Liver (tissue), 9 donors: Measurements from ENCODE around the gene SPAG16. TPM values are rescaled to one million over a fixed set of nuclear protein-coding genes. Genes with fewer than 3 reads are reported as not detected.

Source experiments
- DNase-seq: peaks from one replicate; pipeline ENCODE4 v3.0.0-alpha.2; 2017; ENCODE audit warnings: low spot score
- H3K27ac ChIP-seq, 2 donors: one replicate each; pipeline ENCODE4 v1.7.0; 2013; ENCODE audit warnings: inconsistent platforms in 2 of 2, low read length in 2 of 2, control low read depth in 1 of 2, low read depth in 1 of 2, mild to moderate bottlenecking in 1 of 2
- H3K27me3 ChIP-seq, 4 donors: one replicate each; pipeline versions ENCODE4 v1.6.1 to v1.7.0; 2013; ENCODE audit warnings: low read length in 3 of 4, inconsistent platforms in 1 of 4, mild to moderate bottlenecking in 1 of 4, moderate library complexity in 1 of 4; ENCODE audit not compliant: control insufficient read depth in 4 of 4, insufficient read depth in 4 of 4
- H3K36me3 ChIP-seq, 4 donors: one replicate each; pipeline versions ENCODE4 v1.6.1 to v1.7.0; 2013; ENCODE audit warnings: low read length in 3 of 4, mild to moderate bottlenecking in 3 of 4, low read depth in 1 of 4, moderate library complexity in 1 of 4; ENCODE audit not compliant: control insufficient read depth in 4 of 4, insufficient read depth in 3 of 4
- H3K4me1 ChIP-seq, 4 donors: one replicate each; pipeline versions ENCODE4 v1.6.1 to v1.7.0; 2013; ENCODE audit warnings: low read length in 3 of 4, mild to moderate bottlenecking in 3 of 4, moderate library complexity in 1 of 4; ENCODE audit not compliant: control insufficient read depth in 4 of 4, insufficient read depth in 4 of 4
- H3K4me3 ChIP-seq, 3 donors: one replicate each; pipeline versions ENCODE4 v1.6.1 to v1.7.0; 2013; ENCODE audit warnings: low read length in 3 of 3, control low read depth in 1 of 3, low read depth in 1 of 3, mild to moderate bottlenecking in 1 of 3
- H3K9ac ChIP-seq, 2 donors: one replicate each; pipeline ENCODE4 v1.7.0; 2013; ENCODE audit warnings: low read length in 2 of 2, mild to moderate bottlenecking in 2 of 2, moderate library complexity in 2 of 2, control low read depth in 1 of 2, low read depth in 1 of 2
- H3K9me3 ChIP-seq, 4 donors: one replicate each; pipeline versions ENCODE4 v1.6.1 to v1.7.0; 2013; ENCODE audit warnings: low read length in 3 of 4; ENCODE audit not compliant: control insufficient read depth in 4 of 4
- EGR1 ChIP-seq, 2 donors: IDR thresholded peaks; 2 replicates each; pipeline ENCODE4 v1.6.1; 2016 to 2018; ENCODE audit warnings: antibody characterized with exemption in 2 of 2, low read depth in 2 of 2
- FOXA2 ChIP-seq: IDR thresholded peaks from 2 replicates; pipeline ENCODE4 v1.6.1; 2016; ENCODE audit warnings: antibody characterized with exemption
- GABPA ChIP-seq, 2 donors: IDR thresholded peaks in 1 of 2; conservative IDR thresholded peaks in 1 of 2; 2 replicates each; pipeline ENCODE4 v1.6.1; 2016; ENCODE audit warnings: antibody characterized with exemption in 2 of 2, mild to moderate bottlenecking in 1 of 2, moderate library complexity in 1 of 2
- HNF4A ChIP-seq, 2 donors: conservative IDR thresholded peaks; 2 replicates each; pipeline ENCODE4 v1.6.1; 2016; ENCODE audit warnings: antibody characterized with exemption in 2 of 2, mild to moderate bottlenecking in 2 of 2
- HNF4G ChIP-seq: IDR thresholded peaks from 2 replicates; pipeline ENCODE4 v1.6.1; 2016; ENCODE audit warnings: antibody characterized with exemption
- JUND ChIP-seq, 2 donors: IDR thresholded peaks; 2 replicates each; pipeline ENCODE4 v1.6.1; 2016; ENCODE audit warnings: antibody characterized with exemption in 2 of 2
- NR2F2 ChIP-seq: IDR thresholded peaks from 2 replicates; pipeline ENCODE4 v1.6.1; 2016; ENCODE audit warnings: antibody characterized with exemption
- RAD21 ChIP-seq, 2 donors: IDR thresholded peaks; 2 replicates each; pipeline ENCODE4 v1.6.1; 2016; ENCODE audit warnings: antibody characterized with exemption in 2 of 2, mild to moderate bottlenecking in 2 of 2
- RXRA ChIP-seq, 2 donors: IDR thresholded peaks; 2 replicates each; pipeline ENCODE4 v1.6.1; 2017 to 2018; ENCODE audit warnings: antibody characterized with exemption in 2 of 2, mild to moderate bottlenecking in 1 of 2
- SP1 ChIP-seq: IDR thresholded peaks from 2 replicates; pipeline ENCODE4 v1.6.1; 2018; ENCODE audit warnings: antibody characterized with exemption, mild to moderate bottlenecking
- TAF1 ChIP-seq: conservative IDR thresholded peaks from 2 replicates; pipeline ENCODE4 v1.6.1; 2016; ENCODE audit warnings: antibody characterized with exemption, mild to moderate bottlenecking
- YY1 ChIP-seq: IDR thresholded peaks from 2 replicates; pipeline ENCODE4 v1.6.1; 2016; ENCODE audit warnings: antibody characterized with exemption, mild to moderate bottlenecking
- WGBS: extraction: QIAGEN DNeasy Blood & Tissue Kit; methylation state at CpG from one replicate; pipeline ENCODE4 v1.1.7; 2013; 5-methylcytosine and 5-hydroxymethylcytosine counted together
- polyA plus RNA-seq, 2 donors: library from polyadenylated mRNA; stranded (reverse) in 1 of 2; unstranded in 1 of 2; fragments of 200-250 nt in 1 of 2; fragments of >200 nt in 1 of 2; fragmentation: Nextera tagmentation in 1 of 2; extraction: Ambion mirVana in 1 of 2; gene quantifications; one replicate each; pipeline versions ENCODE4 v1.2.1 to v1.2.3, GENCODE V29; 2013 to 2015
- total RNA-seq, 2 donors: library from RNA; depleted of rRNA; stranded (reverse); fragments of >200 nt; gene quantifications; one replicate each; pipeline ENCODE4 v1.2.3, GENCODE V29; 2014
- TF ChIP-seq, protein P1 (sequence below): IDR thresholded peaks from 2 replicates; pipeline ENCODE4 v1.6.1; 2016; ENCODE audit warnings: antibody characterized with exemption
- TF ChIP-seq, protein P2 (sequence below): fragments of 150-350 bp; IDR thresholded peaks from 2 replicates; pipeline ENCODE4 v1.5.1; 2017; ENCODE audit warnings: improper control_type of control experiment, low read depth, low read length; ENCODE audit not compliant: missing input control
- TF ChIP-seq, protein P3 (sequence below): IDR thresholded peaks from 2 replicates; pipeline ENCODE4 v1.6.1; 2016; ENCODE audit warnings: antibody characterized with exemption, mild to moderate bottlenecking
- TF ChIP-seq, protein P4 (sequence below): IDR thresholded peaks from 2 replicates; pipeline ENCODE4 v1.6.1; 2016; ENCODE audit warnings: antibody characterized with exemption
- TF ChIP-seq, protein P5 (sequence below): IDR thresholded peaks from 2 replicates; pipeline ENCODE4 v1.6.1; 2016; ENCODE audit warnings: antibody characterized with exemption
- donor health status: healthy.
- donor health status: healthy.
- donor health status: healthy.
- donor health status: healthy.
- donor health status: healthy.

The SPAG16 gene
- total and polyA plus RNA-seq, 4 donors: 6.4 to 12.7 (median 11.4) TPM

DNA sequence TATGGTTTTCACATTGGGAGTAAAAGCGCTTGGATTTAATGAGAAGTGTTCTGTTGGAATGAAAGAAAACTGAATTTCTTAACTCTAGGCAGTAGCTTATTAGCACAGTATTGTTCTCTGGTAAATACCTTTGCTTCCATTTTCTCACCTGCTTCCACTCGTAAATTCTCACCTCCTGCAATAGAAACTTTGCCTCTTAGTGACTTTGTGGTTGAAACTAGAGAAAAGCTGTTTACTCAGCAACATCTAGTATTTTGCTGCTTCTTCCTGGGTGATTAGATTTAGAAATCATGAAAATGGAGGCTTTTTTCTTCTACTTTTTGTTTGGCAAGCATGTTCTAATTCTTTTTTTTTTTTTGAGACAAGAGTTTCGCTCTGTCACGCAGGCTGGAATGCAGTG is 385.4 kb downstream of the SPAG16 start:
- Histone ChIP-seq H3K4me3 (no peak overlapping the region), H3K9me3 (peaks cover 2 to 15% (median 4%) of the 10 kb centered on the region in 4 donors), H3K36me3 (no peaks in the 10 kb centered on the region), H3K4me1 (peaks cover 0 to 4% (median 0%) of the 10 kb centered on the region in 4 donors), H3K27me3 (no peaks in the 10 kb centered on the region), H3K27ac (no peak overlapping the region), H3K9ac (no peak overlapping the region)
- TF ChIP-seq EGR1 (IDR thresholded peaks at IDR 0.05; ENCODE audit: low read depth in 2 of 2) (no peak), GABPA (IDR thresholded peaks at IDR 0.05 in 1 of 2, conservative IDR thresholded peaks at IDR 0.05 in 1 of 2) (no peak), RXRA (IDR thresholded peaks at IDR 0.05) (no peak), NR2F2 (no peak), HNF4G (no peak), HNF4A (conservative IDR thresholded peaks at IDR 0.05) (no peak), JUND (IDR thresholded peaks at IDR 0.05) (no peak), YY1 (no peak), SP1 (no peak), FOXA2 (no peak), RAD21 (IDR thresholded peaks at IDR 0.05) (no peak), TAF1 (no peak)
- TF ChIP-seq, protein P1, sequence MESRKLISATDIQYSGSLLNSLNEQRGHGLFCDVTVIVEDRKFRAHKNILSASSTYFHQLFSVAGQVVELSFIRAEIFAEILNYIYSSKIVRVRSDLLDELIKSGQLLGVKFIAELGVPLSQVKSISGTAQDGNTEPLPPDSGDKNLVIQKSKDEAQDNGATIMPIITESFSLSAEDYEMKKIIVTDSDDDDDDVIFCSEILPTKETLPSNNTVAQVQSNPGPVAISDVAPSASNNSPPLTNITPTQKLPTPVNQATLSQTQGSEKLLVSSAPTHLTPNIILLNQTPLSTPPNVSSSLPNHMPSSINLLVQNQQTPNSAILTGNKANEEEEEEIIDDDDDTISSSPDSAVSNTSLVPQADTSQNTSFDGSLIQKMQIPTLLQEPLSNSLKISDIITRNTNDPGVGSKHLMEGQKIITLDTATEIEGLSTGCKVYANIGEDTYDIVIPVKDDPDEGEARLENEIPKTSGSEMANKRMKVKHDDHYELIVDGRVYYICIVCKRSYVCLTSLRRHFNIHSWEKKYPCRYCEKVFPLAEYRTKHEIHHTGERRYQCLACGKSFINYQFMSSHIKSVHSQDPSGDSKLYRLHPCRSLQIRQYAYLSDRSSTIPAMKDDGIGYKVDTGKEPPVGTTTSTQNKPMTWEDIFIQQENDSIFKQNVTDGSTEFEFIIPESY: no peak
- TF ChIP-seq, protein P2, sequence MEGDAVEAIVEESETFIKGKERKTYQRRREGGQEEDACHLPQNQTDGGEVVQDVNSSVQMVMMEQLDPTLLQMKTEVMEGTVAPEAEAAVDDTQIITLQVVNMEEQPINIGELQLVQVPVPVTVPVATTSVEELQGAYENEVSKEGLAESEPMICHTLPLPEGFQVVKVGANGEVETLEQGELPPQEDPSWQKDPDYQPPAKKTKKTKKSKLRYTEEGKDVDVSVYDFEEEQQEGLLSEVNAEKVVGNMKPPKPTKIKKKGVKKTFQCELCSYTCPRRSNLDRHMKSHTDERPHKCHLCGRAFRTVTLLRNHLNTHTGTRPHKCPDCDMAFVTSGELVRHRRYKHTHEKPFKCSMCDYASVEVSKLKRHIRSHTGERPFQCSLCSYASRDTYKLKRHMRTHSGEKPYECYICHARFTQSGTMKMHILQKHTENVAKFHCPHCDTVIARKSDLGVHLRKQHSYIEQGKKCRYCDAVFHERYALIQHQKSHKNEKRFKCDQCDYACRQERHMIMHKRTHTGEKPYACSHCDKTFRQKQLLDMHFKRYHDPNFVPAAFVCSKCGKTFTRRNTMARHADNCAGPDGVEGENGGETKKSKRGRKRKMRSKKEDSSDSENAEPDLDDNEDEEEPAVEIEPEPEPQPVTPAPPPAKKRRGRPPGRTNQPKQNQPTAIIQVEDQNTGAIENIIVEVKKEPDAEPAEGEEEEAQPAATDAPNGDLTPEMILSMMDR: no peak
- TF ChIP-seq, protein P3, sequence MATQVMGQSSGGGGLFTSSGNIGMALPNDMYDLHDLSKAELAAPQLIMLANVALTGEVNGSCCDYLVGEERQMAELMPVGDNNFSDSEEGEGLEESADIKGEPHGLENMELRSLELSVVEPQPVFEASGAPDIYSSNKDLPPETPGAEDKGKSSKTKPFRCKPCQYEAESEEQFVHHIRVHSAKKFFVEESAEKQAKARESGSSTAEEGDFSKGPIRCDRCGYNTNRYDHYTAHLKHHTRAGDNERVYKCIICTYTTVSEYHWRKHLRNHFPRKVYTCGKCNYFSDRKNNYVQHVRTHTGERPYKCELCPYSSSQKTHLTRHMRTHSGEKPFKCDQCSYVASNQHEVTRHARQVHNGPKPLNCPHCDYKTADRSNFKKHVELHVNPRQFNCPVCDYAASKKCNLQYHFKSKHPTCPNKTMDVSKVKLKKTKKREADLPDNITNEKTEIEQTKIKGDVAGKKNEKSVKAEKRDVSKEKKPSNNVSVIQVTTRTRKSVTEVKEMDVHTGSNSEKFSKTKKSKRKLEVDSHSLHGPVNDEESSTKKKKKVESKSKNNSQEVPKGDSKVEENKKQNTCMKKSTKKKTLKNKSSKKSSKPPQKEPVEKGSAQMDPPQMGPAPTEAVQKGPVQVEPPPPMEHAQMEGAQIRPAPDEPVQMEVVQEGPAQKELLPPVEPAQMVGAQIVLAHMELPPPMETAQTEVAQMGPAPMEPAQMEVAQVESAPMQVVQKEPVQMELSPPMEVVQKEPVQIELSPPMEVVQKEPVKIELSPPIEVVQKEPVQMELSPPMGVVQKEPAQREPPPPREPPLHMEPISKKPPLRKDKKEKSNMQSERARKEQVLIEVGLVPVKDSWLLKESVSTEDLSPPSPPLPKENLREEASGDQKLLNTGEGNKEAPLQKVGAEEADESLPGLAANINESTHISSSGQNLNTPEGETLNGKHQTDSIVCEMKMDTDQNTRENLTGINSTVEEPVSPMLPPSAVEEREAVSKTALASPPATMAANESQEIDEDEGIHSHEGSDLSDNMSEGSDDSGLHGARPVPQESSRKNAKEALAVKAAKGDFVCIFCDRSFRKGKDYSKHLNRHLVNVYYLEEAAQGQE: no peak
- WGBS: 88% methylated on average over 4 of the region's 4 CpGs
- no peak for DNase-seq

DNA sequence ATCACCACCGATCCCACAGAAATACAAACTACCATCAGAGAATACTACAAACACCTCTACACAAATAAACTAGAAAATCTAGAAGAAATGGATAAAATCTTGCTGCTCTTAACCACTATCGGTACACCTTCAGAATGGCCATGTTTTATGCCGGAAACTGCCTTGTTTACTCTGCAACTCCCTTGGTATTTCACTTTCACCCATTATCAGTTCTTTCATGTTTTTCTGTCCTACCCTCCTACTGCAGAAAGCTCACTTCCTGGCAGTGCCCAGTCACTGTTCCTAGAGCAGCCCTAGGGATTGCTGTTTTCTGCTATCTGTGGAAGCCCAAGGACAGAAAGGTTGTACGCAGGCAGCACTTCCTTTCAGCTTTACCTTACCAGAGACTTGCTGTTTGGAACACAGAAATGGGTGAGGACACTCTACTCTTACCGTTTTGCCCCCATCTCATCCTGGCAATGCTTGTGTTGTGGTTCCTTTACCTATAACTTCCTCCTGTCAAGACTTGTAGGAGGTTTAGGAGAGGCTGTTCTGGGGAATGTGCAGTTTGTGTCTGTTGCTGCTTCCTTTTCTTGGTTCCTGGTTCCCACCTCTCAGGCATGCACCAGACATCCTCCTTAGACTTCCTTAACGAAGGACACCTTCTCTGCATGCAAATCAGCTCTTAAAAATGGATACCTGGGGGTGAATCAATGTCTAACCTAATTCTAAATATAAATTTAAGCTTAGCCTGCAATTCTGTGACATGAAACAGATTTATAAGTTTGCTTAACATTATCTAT is 394.4 kb downstream of the SPAG16 start:
- no peak overlapping the region for H3K4me3 ChIP-seq
- no peaks in the 10 kb centered on the region for H3K4me1 ChIP-seq
- H3K9ac ChIP-seq: no peak overlapping the region
- H3K27me3 ChIP-seq: no peaks in the 10 kb centered on the region
- 70% methylated on average over 6 of the region's 6 CpGs for WGBS
- no peaks in the 10 kb centered on the region for H3K36me3 ChIP-seq
- no peaks in the 10 kb centered on the region for H3K9me3 ChIP-seq
- no peak for DNase-seq
- H3K27ac ChIP-seq: no peak overlapping the region
- TF ChIP-seq, protein P2: no peak
- no peak for TF ChIP-seq JUND (IDR thresholded peaks at IDR 0.05)
- TF ChIP-seq RAD21 (IDR thresholded peaks at IDR 0.05): no peak
- TF ChIP-seq RXRA (IDR thresholded peaks at IDR 0.05): no peak
- TF ChIP-seq HNF4A (conservative IDR thresholded peaks at IDR 0.05): no peak
- TF ChIP-seq EGR1 (IDR thresholded peaks at IDR 0.05; ENCODE audit: low read depth in 2 of 2): no peak
- TF ChIP-seq, protein P4, sequence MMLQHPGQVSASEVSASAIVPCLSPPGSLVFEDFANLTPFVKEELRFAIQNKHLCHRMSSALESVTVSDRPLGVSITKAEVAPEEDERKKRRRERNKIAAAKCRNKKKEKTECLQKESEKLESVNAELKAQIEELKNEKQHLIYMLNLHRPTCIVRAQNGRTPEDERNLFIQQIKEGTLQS: no peak
- no peak for TF ChIP-seq FOXA2
- TF ChIP-seq, protein P5, sequence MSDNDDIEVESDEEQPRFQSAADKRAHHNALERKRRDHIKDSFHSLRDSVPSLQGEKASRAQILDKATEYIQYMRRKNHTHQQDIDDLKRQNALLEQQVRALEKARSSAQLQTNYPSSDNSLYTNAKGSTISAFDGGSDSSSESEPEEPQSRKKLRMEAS: no peak
- no peak for TF ChIP-seq SP1
- no peak for TF ChIP-seq YY1
- TF ChIP-seq GABPA (IDR thresholded peaks at IDR 0.05 in 1 of 2, conservative IDR thresholded peaks at IDR 0.05 in 1 of 2): no peak
